Endothelial cell of umbilical vein (primary cell): ENCODE measurements around the gene TNFRSF1A. TPM values are rescaled to one million over a fixed set of nuclear protein-coding genes. Genes with fewer than 3 reads are reported as not detected.

Experiments used
- Bru-seq: library from RNA; stranded (reverse); fragments of 400-500 nt; gene quantifications from one replicate; lab custom pipeline; 2021; lab: Mats Ljungman, UMichigan
- BruChase-seq, 2 experiments: library from RNA; stranded (reverse); fragments of 400-500 nt; gene quantifications; one replicate each; lab custom pipeline; 2021; lab: Mats Ljungman, UMichigan
- BruUV-seq: library from RNA; stranded (reverse); fragments of 400-500 nt; replicated peaks from 2 replicates; lab custom pipeline; 2021; lab: Mats Ljungman, UMichigan
- CTCF ChIA-PET: fragments of 300-600, 350-600 bp; sonication (Branson Sonifier 250); formaldehyde crosslinking; loops from one replicate; lab custom pipeline; 2021; ENCODE audit warnings: antibody characterized with exemption, inconsistent platforms; lab: Charles Lee
- POLR2A ChIA-PET: fragments of 300-600, 350-600 bp; sonication (Branson Sonifier 250); formaldehyde crosslinking; loops from one replicate; lab custom pipeline; 2021; ENCODE audit warnings: antibody characterized with exemption, inconsistent platforms; lab: Charles Lee
- DNase-seq: peaks from one replicate; pipeline ENCODE4 v3.0.0-alpha.2; 2011; ENCODE audit warnings: low read depth, low spot score
- FAIRE-seq: peaks from 2 replicates; lab custom pipeline; 2011; peaks lifted over from hg19 to GRCh38; lab: Jason Lieb, UNC
- H2AFZ ChIP-seq: 2 replicates; pipeline ENCODE4 v1.6.0; 2012; ENCODE audit warnings: low read depth, low read length, control low read depth, inconsistent platforms
- H3K27ac ChIP-seq: 2 replicates; pipeline ENCODE4 v1.5.1; 2011; ENCODE audit warnings: low read depth, mild to moderate bottlenecking, control low read depth, low read length, moderate library complexity; ENCODE audit not compliant: insufficient read depth
- H3K27me3 ChIP-seq, 2 experiments: 2 replicates each; pipeline versions ENCODE4 v1.6.0 to v1.6.1; 2011; ENCODE audit warnings: low read length in 2 of 2, mixed read lengths in 1 of 2; ENCODE audit not compliant: control insufficient read depth in 2 of 2, insufficient read depth in 2 of 2
- H3K36me3 ChIP-seq, 2 experiments: 2 replicates in 1 of 2; 3 replicates in 1 of 2; pipeline ENCODE4 v1.5.1; 2011; ENCODE audit warnings: low read length in 2 of 2, mild to moderate bottlenecking in 1 of 2, moderate library complexity in 1 of 2; ENCODE audit not compliant: control insufficient read depth in 2 of 2, insufficient read depth in 2 of 2; ENCODE audit errors: extremely low read depth in 1 of 2
- H3K4me1 ChIP-seq: 3 replicates; pipeline ENCODE4 v1.5.1; 2011; ENCODE audit warnings: mild to moderate bottlenecking, low read length; ENCODE audit not compliant: control insufficient read depth, insufficient read depth; ENCODE audit errors: extremely low read depth
- H3K4me2 ChIP-seq: 2 replicates; pipeline ENCODE4 v1.6.1; 2011; ENCODE audit warnings: low read length, control low read depth, mixed read lengths; ENCODE audit not compliant: insufficient read depth
- H3K4me3 ChIP-seq, 3 experiments: fragments of 200-600 bp in 1 of 3; sonication (generic), shearing (Covaris generic) in 1 of 3; replicated peaks in 1 of 3; 2 replicates each; pipeline ENCODE4 v1.5.1; 2011 to 2016; ENCODE audit warnings: control low read depth in 3 of 3, low read length in 3 of 3, mild to moderate bottlenecking in 2 of 3, inconsistent platforms in 1 of 3, low read depth in 1 of 3, moderate library complexity in 1 of 3; ENCODE audit not compliant: insufficient read depth in 1 of 3
- H3K79me2 ChIP-seq: 2 replicates; pipeline ENCODE4 v1.6.0; 2012; ENCODE audit warnings: low read length, inconsistent platforms; ENCODE audit not compliant: control insufficient read depth, insufficient read depth
- H3K9ac ChIP-seq: replicated peaks from 2 replicates; pipeline ENCODE3; 2011; ENCODE audit warnings: low read length, control low read depth; ENCODE audit not compliant: insufficient read depth; ENCODE audit errors: extremely low read depth
- H3K9me1 ChIP-seq: replicated peaks from 3 replicates; pipeline ENCODE4 v1.6.0; 2011; ENCODE audit warnings: mild to moderate bottlenecking, low read length; ENCODE audit not compliant: control insufficient read depth, insufficient read depth; ENCODE audit errors: extremely low read depth
- H3K9me3 ChIP-seq: replicated peaks from 2 replicates; pipeline ENCODE4 v1.5.1; 2012; ENCODE audit warnings: low read length, inconsistent platforms; ENCODE audit not compliant: control insufficient read depth, insufficient read depth
- H4K20me1 ChIP-seq: replicated peaks from 2 replicates; pipeline ENCODE3; 2011; ENCODE audit warnings: mild to moderate bottlenecking, low read length; ENCODE audit not compliant: control insufficient read depth, insufficient read depth; ENCODE audit errors: extremely low read depth
- EZH2 ChIP-seq: IDR thresholded peaks from 2 replicates; pipeline ENCODE4 v1.6.1; 2012; ENCODE audit warnings: borderline replicate concordance, low read depth, mild to moderate bottlenecking, moderate library complexity, low read length, inconsistent platforms; ENCODE audit not compliant: severe bottlenecking
- JUN ChIP-seq: IDR thresholded peaks from 2 replicates; pipeline ENCODE4 v1.6.1; 2011; ENCODE audit warnings: borderline replicate concordance, low read depth; ENCODE audit not compliant: insufficient read length, insufficient read depth
- MYC ChIP-seq: IDR thresholded peaks from one replicate; pipeline ENCODE4 v1.6.1; 2011; ENCODE audit warnings: mild to moderate bottlenecking, low read depth, low read length
- POLR2A ChIP-seq: IDR thresholded peaks from 2 replicates; pipeline ENCODE4 v1.6.1; 2012; ENCODE audit warnings: low read depth, mild to moderate bottlenecking, control low read depth, low read length
- POLR2AphosphoS5 ChIP-seq: IDR thresholded peaks from 2 replicates; pipeline ENCODE4 v1.6.1; 2012; ENCODE audit warnings: low read depth, mild to moderate bottlenecking, control low read depth, low read length, moderate library complexity; ENCODE audit not compliant: insufficient read depth
- dilution Hi-C: fragments of 300-500 bp; cut with MboI; formaldehyde crosslinking; loops from one replicate; pipeline ENCODE4 v1.15.0; 2019; ENCODE audit warnings: low sequenced_read_pairs; ENCODE audit not compliant: extremely low pct_ligation_motif_present
- intact Hi-C: fragments of 100-400 bp; cut with micrococcal nuclease; formaldehyde crosslinking; loops from one replicate; pipeline ENCODE4 v1.10.0; 2022
- long read RNA-seq: library from polyadenylated mRNA; stranded (forward); transcript quantifications from one replicate; pipeline ENCODE4 v2.0.0, GENCODE V29; 2021
- polyA minus RNA-seq, 3 experiments: library from RNA; depleted of rRNA, polyadenylated mRNA; stranded (reverse); fragments of >200 nt; gene quantifications; 1 replicate in 1 of 3; 2 replicates in 2 of 3; pipeline ENCODE4 v1.2.3, GENCODE V29; 2011
- polyA plus RNA-seq, 4 experiments: library from polyadenylated mRNA; depleted of rRNA in 3 of 4; stranded (reverse) in 3 of 4; unstranded in 1 of 4; fragments of >200 nt; gene quantifications; 2 replicates each; pipeline versions ENCODE4 v1.2.1 to v1.2.3, GENCODE V29; 2011 to 2012; ENCODE audit warnings: missing spikeins in 1 of 4
- total RNA-seq: library from RNA; stranded (reverse); gene quantifications from 2 replicates; pipeline ENCODE4 v1.2.3, GENCODE V29; 2021
- TF ChIP-seq, protein P1 (sequence below), 2 donors: IDR thresholded peaks; 1 replicate in 1 of 2; 2 replicates in 1 of 2; pipeline ENCODE4 v1.5.1; 2011; ENCODE audit warnings: low read length in 2 of 2, mild to moderate bottlenecking in 2 of 2, moderate library complexity in 2 of 2, control low read depth in 1 of 2, inconsistent platforms in 1 of 2, low read depth in 1 of 2; ENCODE audit not compliant: insufficient read depth in 1 of 2; ENCODE audit errors: extremely low read depth in 1 of 2

Gene TNFRSF1A
- total RNA-seq (84.0 and 98.2 TPM in 2 replicates), polyA plus RNA-seq (86.5 and 92.9 TPM in 2 replicates), polyA minus RNA-seq (91.7 and 97.9 TPM in 2 replicates), Bru-seq, nascent RNA (percentile 77 among the genes with signal in this experiment), BruChase-seq, experiment 1, labeled RNA remaining after a 6-hour chase (percentile 93 among the genes with signal in this experiment), BruChase-seq, experiment 2, labeled RNA remaining after a 2-hour chase (percentile 91 among the genes with signal in this experiment)
- 83.7 and 84.0 TPM in 2 replicates for polyA plus RNA-seq (2011; cell fraction: cytosol; rRNA removed)
- 63.0 and 68.9 TPM in 2 replicates for polyA plus RNA-seq (2011; cell fraction: nucleus; rRNA removed)
- polyA plus RNA-seq (2012), result 101 and 108 TPM in 2 replicates
- polyA minus RNA-seq (2011; cell fraction: cytosol; rRNA and poly(A)+ RNA removed), result 65.3 TPM
- 58.5 and 60.2 TPM in 2 replicates for polyA minus RNA-seq (2011; cell fraction: nucleus; rRNA and poly(A)+ RNA removed)
- long read RNA-seq, transcript TNFRSF1A-201 (10 exons, 2,223 nt), result major isoform, 59 of 97 reads
- long read RNA-seq, partial matches to known transcripts, result 21 of 97 reads
- long read RNA-seq, other reads (novel, unspliced or antisense), result 15 of 97 reads

DNA sequence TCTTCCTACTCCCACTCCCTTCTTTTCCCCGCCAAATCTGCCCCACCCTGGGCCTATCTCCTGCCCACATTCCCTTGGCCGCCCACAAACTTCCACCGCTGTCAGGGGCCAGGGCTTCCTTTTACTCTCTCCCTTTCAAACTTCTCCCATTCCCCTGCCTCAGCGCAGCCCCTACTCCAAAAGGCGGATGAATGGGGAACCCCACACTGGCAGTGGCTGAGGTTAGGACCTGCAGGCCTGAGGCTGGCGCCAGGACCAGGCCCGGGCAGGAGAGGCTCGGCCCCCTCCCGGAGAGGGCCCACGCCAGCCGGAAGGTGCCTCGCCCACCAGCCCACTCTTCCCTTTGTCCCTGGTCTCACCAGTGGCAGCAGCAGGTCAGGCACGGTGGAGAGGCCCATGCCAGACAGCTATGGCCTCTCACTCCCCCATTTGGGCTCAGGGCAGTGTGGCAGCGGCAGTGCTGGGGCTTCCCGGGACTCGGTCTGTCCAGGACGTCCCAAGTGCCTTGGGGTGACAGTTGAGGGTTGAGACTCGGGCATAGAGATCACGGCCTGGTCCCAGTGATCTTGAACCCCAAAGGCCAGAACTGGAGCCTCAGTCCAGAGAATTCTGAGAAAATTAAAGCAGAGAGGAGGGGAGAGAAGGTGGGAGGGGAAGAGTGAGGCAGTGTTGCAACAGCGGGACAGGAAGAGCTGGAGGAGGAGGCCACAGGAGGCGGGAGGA, at the start of gene TNFRSF1A:
Gene TNFRSF1A, minus strand, starts transcription at position 660 of the 723 bp plus-strand sequence. Its CDS starts 262 bp downstream, at position 398.
- intact Hi-C loops, result no loop called here
- Histone ChIP-seq H3K9me1 (no peaks in the 10 kb centered on the region), H3K4me1 (peaks cover 56% of the 10 kb centered on the region), H3K36me3 (no peaks in the 10 kb centered on the region), H3K9me3 (no peaks in the 10 kb centered on the region), H3K9ac (peak within 1 kb of the TSS; percentile 80), H2AFZ (peak within 1 kb of the TSS; percentile 7), H3K4me2 (peak within 1 kb of the TSS; percentile 91), H4K20me1 (no peaks in the 10 kb centered on the region), H3K79me2 (peaks cover 53% of the 10 kb centered on the region), H3K4me3 (peak within 1 kb of the TSS; percentile 89 to 98 (median 89)), H3K27me3 (no peaks in the 10 kb centered on the region), H3K27ac (peak within 1 kb of the TSS; percentile 69)
- peak; percentile 95 for FAIRE-seq
- CTCF ChIA-PET, result interaction anchor here (0.7 to 4.5 kb wide), 9 partner anchors 9 to 123 kb away, joined by 3 to 26 read pairs (median 4); no protein-coding TSS in a partner anchor
- peak; percentile 70 for DNase-seq
- BruUV-seq, result TSS peak; percentile 71
- POLR2A ChIA-PET, result no interaction called here
- no peak for TF ChIP-seq MYC
- peak; percentile 47 for TF ChIP-seq POLR2A
- TF ChIP-seq EZH2, result no peak
- no peak for TF ChIP-seq JUN
- TF ChIP-seq POLR2AphosphoS5, result peak; percentile 65
- TF ChIP-seq, protein P1, sequence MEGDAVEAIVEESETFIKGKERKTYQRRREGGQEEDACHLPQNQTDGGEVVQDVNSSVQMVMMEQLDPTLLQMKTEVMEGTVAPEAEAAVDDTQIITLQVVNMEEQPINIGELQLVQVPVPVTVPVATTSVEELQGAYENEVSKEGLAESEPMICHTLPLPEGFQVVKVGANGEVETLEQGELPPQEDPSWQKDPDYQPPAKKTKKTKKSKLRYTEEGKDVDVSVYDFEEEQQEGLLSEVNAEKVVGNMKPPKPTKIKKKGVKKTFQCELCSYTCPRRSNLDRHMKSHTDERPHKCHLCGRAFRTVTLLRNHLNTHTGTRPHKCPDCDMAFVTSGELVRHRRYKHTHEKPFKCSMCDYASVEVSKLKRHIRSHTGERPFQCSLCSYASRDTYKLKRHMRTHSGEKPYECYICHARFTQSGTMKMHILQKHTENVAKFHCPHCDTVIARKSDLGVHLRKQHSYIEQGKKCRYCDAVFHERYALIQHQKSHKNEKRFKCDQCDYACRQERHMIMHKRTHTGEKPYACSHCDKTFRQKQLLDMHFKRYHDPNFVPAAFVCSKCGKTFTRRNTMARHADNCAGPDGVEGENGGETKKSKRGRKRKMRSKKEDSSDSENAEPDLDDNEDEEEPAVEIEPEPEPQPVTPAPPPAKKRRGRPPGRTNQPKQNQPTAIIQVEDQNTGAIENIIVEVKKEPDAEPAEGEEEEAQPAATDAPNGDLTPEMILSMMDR (IDR thresholded peaks at IDR 0.05; ENCODE audit: extremely low read depth in 1 of 2, insufficient read depth in 1 of 2, low read depth in 1 of 2, low read length in 2 of 2), result no peak
- dilution Hi-C loops, result no loop called here
